Loucy (cell line): ENCODE measurements around the gene JAM2.

ENCODE experiments used
- CTCF ChIP-seq: fragments of 200-600 bp; sonication (generic); conservative IDR thresholded peaks from 2 replicates; pipeline ENCODE4 v1.5.1; 2014; ENCODE audit warnings: mild to moderate bottlenecking, antibody characterized with exemption, low read length
- EZH2phosphoT487 ChIP-seq: fragments of 200-600 bp; IDR thresholded peaks from 2 replicates; pipeline ENCODE4 v1.6.1; 2018; ENCODE audit warnings: antibody characterized with exemption, mild to moderate bottlenecking, moderate library complexity, borderline replicate concordance

GRCh38 chr21:25640943-25641292 lies 1.9 kb downstream of the JAM2 start:
- TF ChIP-seq CTCF (no peak), EZH2phosphoT487 (no peak)
